PC-3 (cell line): ENCODE results near the gene EPB41L4A. TPM values are rescaled to one million over a fixed set of nuclear protein-coding genes. Genes with fewer than 3 reads are reported as not detected.

ENCODE experiments used
- ATAC-seq: fragments of 200-7000 bp; cut with Tn5 transposase; 2 replicates; pipeline ENCODE4 v1.9.1; 2020; ENCODE audit warnings: mild to moderate bottlenecking, moderate library complexity
- BruUV-seq: library from RNA; stranded (reverse); fragments of 400-500 nt; replicated peaks from 2 replicates; lab custom pipeline; 2021; lab: Mats Ljungman, UMichigan
- CTCF ChIA-PET: fragments of 300-600 bp; sonication (Branson Sonifier 250); formaldehyde crosslinking; loops from one replicate; lab custom pipeline; 2022; ENCODE audit warnings: antibody characterized with exemption; lab: Charles Lee
- POLR2A ChIA-PET: fragments of 300-600 bp; sonication (Branson Sonifier 250); formaldehyde crosslinking; loops from one replicate; lab custom pipeline; 2022; ENCODE audit warnings: antibody characterized with exemption; ENCODE audit not compliant: unreplicated experiment; lab: Charles Lee
- DNase-seq: peaks from one replicate; pipeline ENCODE4 v3.0.0-alpha.2; 2015
- H2AFZ ChIP-seq: fragments of 300-600 bp; sonication (generic); 2 replicates; pipeline ENCODE4 v1.6.0; 2016; ENCODE audit warnings: antibody characterized with exemption, low read length
- H3F3A ChIP-seq: fragments of 300-600 bp; sonication (generic); one replicate; pipeline ENCODE4 v1.6.0; 2017; ENCODE audit warnings: antibody characterized with exemption, low read length, control low read depth, mild to moderate bottlenecking; ENCODE audit not compliant: unreplicated experiment
- H3K27ac ChIP-seq: fragments of 300-600 bp; sonication (generic); 2 replicates; pipeline ENCODE4 v1.5.1; 2016; ENCODE audit warnings: mild to moderate bottlenecking, low read length
- H3K27me3 ChIP-seq: fragments of 300-600 bp; sonication (generic); 2 replicates; pipeline ENCODE4 v1.6.1; 2016; ENCODE audit warnings: low read length, mixed read lengths
- H3K36me3 ChIP-seq: fragments of 300-600 bp; sonication (generic); 2 replicates; pipeline ENCODE4 v1.6.1; 2016; ENCODE audit warnings: low read depth, mixed run types, low read length, mixed read lengths
- H3K4me1 ChIP-seq: fragments of 300-600 bp; sonication (generic); 2 replicates; pipeline ENCODE4 v1.5.1; 2016; ENCODE audit warnings: low read length; ENCODE audit not compliant: insufficient read depth
- H3K4me2 ChIP-seq: fragments of 300-600 bp; sonication (generic); 2 replicates; pipeline ENCODE4 v1.6.0; 2016; ENCODE audit warnings: low read length
- H3K4me3 ChIP-seq: fragments of 300-600 bp; sonication (generic); 2 replicates; pipeline ENCODE4 v1.5.1; 2016; ENCODE audit warnings: mild to moderate bottlenecking, low read length, mixed read lengths
- H3K79me2 ChIP-seq: fragments of 300-600 bp; sonication (generic); 2 replicates; pipeline ENCODE4 v1.6.1; 2017; ENCODE audit warnings: low read length, mixed read lengths
- H3K9ac ChIP-seq: fragments of 300-600 bp; sonication (generic); 2 replicates; pipeline ENCODE4 v1.6.0; 2016; ENCODE audit warnings: mild to moderate bottlenecking, low read length
- H3K9me2 ChIP-seq: fragments of 300-600 bp; sonication (generic); replicated peaks from 2 replicates; pipeline ENCODE4 v1.6.1; 2016; ENCODE audit warnings: mixed run types, low read length, mixed read lengths
- H3K9me3 ChIP-seq: fragments of 300-600 bp; sonication (generic); 2 replicates; pipeline ENCODE4 v1.6.1; 2016; ENCODE audit warnings: low read length, mixed read lengths
- H4K20me1 ChIP-seq: fragments of 300-600 bp; sonication (generic); 2 replicates; pipeline ENCODE4 v1.6.1; 2016; ENCODE audit warnings: low read length, mixed read lengths
- EZH2 ChIP-seq: fragments of 300-600 bp; sonication (generic); IDR thresholded peaks from one replicate; pipeline ENCODE4 v1.6.1; 2017; ENCODE audit warnings: antibody characterized with exemption, mild to moderate bottlenecking, low read length; ENCODE audit not compliant: unreplicated experiment
- EZH2phosphoT487 ChIP-seq: fragments of 300-600 bp; sonication (generic); IDR thresholded peaks from 2 replicates; pipeline ENCODE4 v1.6.1; 2018; ENCODE audit warnings: mild to moderate bottlenecking, antibody characterized with exemption, low read length, borderline replicate concordance
- intact Hi-C: fragments of 100-400 bp; cut with micrococcal nuclease; formaldehyde crosslinking; loops from 2 replicates; pipeline ENCODE4 v1.9.0; 2023
- total RNA-seq: library from RNA; depleted of rRNA; stranded (reverse); fragments of >200 nt; gene quantifications from 2 replicates; pipeline ENCODE4 v1.2.3, GENCODE V29; 2014
- TF ChIP-seq, protein P1 (sequence below): fragments of 300-600 bp; sonication (generic); conservative IDR thresholded peaks from 2 replicates; pipeline ENCODE4 v1.5.1; 2017; ENCODE audit warnings: antibody characterized with exemption, low read depth, mild to moderate bottlenecking, low read length

EPB41L4A gene
- total RNA-seq, 1 experiment from 2014 or later = not detected

GRCh38 chr5:112289465-112289864, 129.6 kb downstream of the EPB41L4A start:
- Histone ChIP-seq H3K4me3 (no peak overlapping the region), H4K20me1 (no peaks in the 10 kb centered on the region), H3K4me2 (no peak overlapping the region), H3F3A (no peaks in the 10 kb centered on the region), H3K9me2 (no peaks in the 10 kb centered on the region), H2AFZ (no peak overlapping the region), H3K36me3 (no peaks in the 10 kb centered on the region), H3K4me1 (no peaks in the 10 kb centered on the region), H3K27ac (no peak overlapping the region), H3K9me3 (no peaks in the 10 kb centered on the region), H3K27me3 (peaks cover 97% of the 10 kb centered on the region), H3K79me2 (no peaks in the 10 kb centered on the region), H3K9ac (no peak overlapping the region)
- no TSS peak for BruUV-seq
- CTCF ChIA-PET = no interaction called here
- TF ChIP-seq EZH2phosphoT487 (no peak), EZH2 (no peak)
- TF ChIP-seq, protein P1, sequence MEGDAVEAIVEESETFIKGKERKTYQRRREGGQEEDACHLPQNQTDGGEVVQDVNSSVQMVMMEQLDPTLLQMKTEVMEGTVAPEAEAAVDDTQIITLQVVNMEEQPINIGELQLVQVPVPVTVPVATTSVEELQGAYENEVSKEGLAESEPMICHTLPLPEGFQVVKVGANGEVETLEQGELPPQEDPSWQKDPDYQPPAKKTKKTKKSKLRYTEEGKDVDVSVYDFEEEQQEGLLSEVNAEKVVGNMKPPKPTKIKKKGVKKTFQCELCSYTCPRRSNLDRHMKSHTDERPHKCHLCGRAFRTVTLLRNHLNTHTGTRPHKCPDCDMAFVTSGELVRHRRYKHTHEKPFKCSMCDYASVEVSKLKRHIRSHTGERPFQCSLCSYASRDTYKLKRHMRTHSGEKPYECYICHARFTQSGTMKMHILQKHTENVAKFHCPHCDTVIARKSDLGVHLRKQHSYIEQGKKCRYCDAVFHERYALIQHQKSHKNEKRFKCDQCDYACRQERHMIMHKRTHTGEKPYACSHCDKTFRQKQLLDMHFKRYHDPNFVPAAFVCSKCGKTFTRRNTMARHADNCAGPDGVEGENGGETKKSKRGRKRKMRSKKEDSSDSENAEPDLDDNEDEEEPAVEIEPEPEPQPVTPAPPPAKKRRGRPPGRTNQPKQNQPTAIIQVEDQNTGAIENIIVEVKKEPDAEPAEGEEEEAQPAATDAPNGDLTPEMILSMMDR = no peak
- intact Hi-C loops = no loop called here
- POLR2A ChIA-PET = no interaction called here
- no peak for ATAC-seq
- DNase-seq = no peak

- peaks cover 94% of the 10 kb centered on the region for H3K27me3 ChIP-seq
- ATAC-seq = no peak
- H3K4me2 ChIP-seq = no peak overlapping the region
- no peaks in the 10 kb centered on the region for H3K9me2 ChIP-seq
- DNase-seq = no peak
- H3K9me3 ChIP-seq = no peaks in the 10 kb centered on the region
- intact Hi-C loops = no loop called here
- TF ChIP-seq EZH2phosphoT487 (no peak), EZH2 (no peak)
- TF ChIP-seq, protein P1 = no peak
- no peak overlapping the region for H2AFZ ChIP-seq
- ChIA-PET CTCF (no interaction called here), POLR2A (no interaction called here)
- H3K79me2 ChIP-seq = no peaks in the 10 kb centered on the region
- BruUV-seq = no TSS peak
- no peaks in the 10 kb centered on the region for H3K36me3 ChIP-seq
- no peaks in the 10 kb centered on the region for H3K4me1 ChIP-seq
- no peak overlapping the region for H3K9ac ChIP-seq
- H3K4me3 ChIP-seq = no peak overlapping the region
- no peaks in the 10 kb centered on the region for H3F3A ChIP-seq
- H4K20me1 ChIP-seq = no peaks in the 10 kb centered on the region
- H3K27ac ChIP-seq = no peak overlapping the region
Observed at GRCh38 chr5:112283943-112284929, 134.8 kb downstream of the EPB41L4A start.

DNA sequence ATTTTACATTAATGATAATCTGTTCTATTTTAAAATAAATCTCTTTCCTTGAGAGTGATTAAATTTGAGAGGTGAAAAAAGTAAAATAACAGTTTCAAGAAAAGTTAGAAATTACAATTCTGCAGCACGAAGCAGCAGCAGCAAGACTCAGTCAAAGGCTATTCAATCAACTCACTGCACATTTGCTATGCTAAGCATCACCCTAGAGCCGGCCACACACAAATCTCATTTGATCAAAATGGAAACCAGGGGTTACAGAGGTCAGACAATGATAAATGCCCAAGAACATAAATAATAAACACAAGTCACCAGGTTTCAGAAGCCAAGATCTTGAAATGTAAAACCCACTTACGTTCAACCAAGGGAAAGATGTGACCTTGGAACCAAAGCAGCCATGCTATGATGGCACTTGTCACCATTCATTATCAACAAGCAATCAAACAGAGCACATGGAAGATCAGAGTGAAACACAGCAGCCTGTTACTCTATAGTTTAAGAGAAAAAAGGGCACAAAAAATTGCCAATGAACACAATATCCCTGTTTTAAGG, 136.0 kb downstream of the EPB41L4A start:
- POLR2A ChIA-PET = no interaction called here
- no peaks in the 10 kb centered on the region for H4K20me1 ChIP-seq
- H3K4me1 ChIP-seq = no peaks in the 10 kb centered on the region
- H3K36me3 ChIP-seq = no peaks in the 10 kb centered on the region
- no peaks in the 10 kb centered on the region for H3K9me3 ChIP-seq
- H3K27me3 ChIP-seq = peaks cover 92% of the 10 kb centered on the region
- H3K4me3 ChIP-seq = no peak overlapping the region
- H3K27ac ChIP-seq = no peak overlapping the region
- no peak overlapping the region for H2AFZ ChIP-seq
- DNase-seq (no peak), ATAC-seq (no peak)
- intact Hi-C loops = no loop called here
- H3K4me2 ChIP-seq = no peak overlapping the region
- CTCF ChIA-PET = no interaction called here
- H3K9ac ChIP-seq = no peak overlapping the region
- H3F3A ChIP-seq = no peaks in the 10 kb centered on the region
- TF ChIP-seq, protein P1 = no peak
- TF ChIP-seq EZH2 (no peak), EZH2phosphoT487 (no peak)
- no peaks in the 10 kb centered on the region for H3K9me2 ChIP-seq
- no TSS peak for BruUV-seq
- H3K79me2 ChIP-seq = no peaks in the 10 kb centered on the region
